ENCODE measurements around the gene PLPP4. TPM values are rescaled to one million over a fixed set of nuclear protein-coding genes. Genes with fewer than 3 reads are reported as not detected.

PLPP4 gene
- total and polyA plus RNA-seq, 2 of the 13 experiments (the other 11 are each of a cell fraction or from before 2014, with no cell fraction given) = not detected

- ATAC-seq = no peak
- no peak for DNase-seq (ENCODE audit: low spot score)
- no peak overlapping the region for H3K4me2 ChIP-seq (ENCODE audit: low read depth, low read length)
- H3K9ac ChIP-seq (ENCODE audit: insufficient read depth, low read depth, low read length) = no peak overlapping the region
- H4K20me1 ChIP-seq (ENCODE audit: insufficient read depth, low read length) = no peaks in the 10 kb centered on the region
- ChIA-PET CTCF (ENCODE audit: low intra/inter-chr PET ratio, low total read pairs) (no interaction called here), POLR2A (no interaction called here)
- H2AFZ ChIP-seq (ENCODE audit: low read length) = no peak overlapping the region
- in situ Hi-C loops (cut with HindIII; ENCODE audit: extremely low pct_ligation_motif_present, low pct_unique_long_range_greater_than_20kb) (no loop called here), intact Hi-C loops (cut with micrococcal nuclease; ENCODE audit: unreplicated experiment) (no loop called here)
- H3K27me3 ChIP-seq (ENCODE audit: control insufficient read depth in 1 of 2, insufficient read depth in 2 of 2, low read length in 2 of 2) = no peaks in the 10 kb centered on the region; a peak in 2 of 5 replicates
- H3K9me3 ChIP-seq (ENCODE audit: low read length) = no peaks in the 10 kb centered on the region
- no peaks in the 10 kb centered on the region for H3K79me2 ChIP-seq (ENCODE audit: insufficient read depth, low read length)
- H3K27ac ChIP-seq (ENCODE audit: extremely low read length, insufficient read depth, low read length) = no peak overlapping the region
- no peak for FAIRE-seq
- WGBS (ENCODE audit: low lambda C conversion rate) = 0% methylated on average over 1 of the region's 3 CpGs
- no peak overlapping the region for H3K4me3 ChIP-seq (replicated peaks in 1 of 3; ENCODE audit: insufficient read depth in 1 of 3, low read depth in 2 of 3, low read length in 3 of 3)
- no peaks in the 10 kb centered on the region for H3K4me1 ChIP-seq (ENCODE audit: insufficient read depth, low read length)
- H3K36me3 ChIP-seq (replicated peaks in 1 of 2; ENCODE audit: control insufficient read depth in 1 of 2, insufficient read depth in 2 of 2, low read length in 2 of 2) = no peaks in the 10 kb centered on the region
- TF ChIP-seq ZBTB7B (CRISPR knock-in tag; IDR thresholded peaks at IDR 0.05) = no peak
- TF ChIP-seq TEAD2 (CRISPR knock-in tag; IDR thresholded peaks at IDR 0.05) = no peak
- no TSS peak for BruUV-seq (replicated peaks)
Observed at GRCh38 chr10:120477743-120478141, 20.7 kb downstream of the PLPP4 start.

GRCh38 chr10:120478386-120478785 lies 21.4 kb downstream of the PLPP4 start:
- no peaks in the 10 kb centered on the region for H3K9me3 ChIP-seq (ENCODE audit: low read length)
- POLR2A ChIA-PET = no interaction called here
- DNase-seq (ENCODE audit: low spot score) (no peak), FAIRE-seq (no peak), ATAC-seq (no peak)
- no peaks in the 10 kb centered on the region; a peak in 2 of 5 replicates for H3K27me3 ChIP-seq (ENCODE audit: control insufficient read depth in 1 of 2, insufficient read depth in 2 of 2, low read length in 2 of 2)
- no peak overlapping the region for H3K4me3 ChIP-seq (replicated peaks in 1 of 3; ENCODE audit: insufficient read depth in 1 of 3, low read depth in 2 of 3, low read length in 3 of 3)
- no peak overlapping the region for H2AFZ ChIP-seq (ENCODE audit: low read length)
- H4K20me1 ChIP-seq (ENCODE audit: insufficient read depth, low read length) = no peaks in the 10 kb centered on the region
- H3K4me2 ChIP-seq (ENCODE audit: low read depth, low read length) = no peak overlapping the region
- no peaks in the 10 kb centered on the region for H3K79me2 ChIP-seq (ENCODE audit: insufficient read depth, low read length)
- in situ Hi-C loops (cut with HindIII; ENCODE audit: extremely low pct_ligation_motif_present, low pct_unique_long_range_greater_than_20kb) (no loop called here), intact Hi-C loops (cut with micrococcal nuclease; ENCODE audit: unreplicated experiment) (no loop called here)
- H3K4me1 ChIP-seq (ENCODE audit: insufficient read depth, low read length) = no peaks in the 10 kb centered on the region
- H3K9ac ChIP-seq (ENCODE audit: insufficient read depth, low read depth, low read length) = no peak overlapping the region
- no TSS peak for BruUV-seq (replicated peaks)
- H3K27ac ChIP-seq (ENCODE audit: extremely low read length, insufficient read depth, low read length) = no peak overlapping the region
- TF ChIP-seq KLF12 (CRISPR knock-in tag; IDR thresholded peaks at IDR 0.05; ENCODE audit: borderline replicate concordance) (no peak), TCF7L2 (IDR thresholded peaks at IDR 0.05; ENCODE audit: low read depth, low read length) (no peak), TEAD3 (CRISPR knock-in tag; optimal IDR thresholded peaks at IDR 0.05; ENCODE audit: borderline replicate concordance) (no peak), MXD3 (CRISPR knock-in tag; IDR thresholded peaks at IDR 0.05) (no peak), SP140L (CRISPR knock-in tag; IDR thresholded peaks at IDR 0.05; ENCODE audit: borderline replicate concordance) (no peak), ZNF543 (CRISPR knock-in tag; IDR thresholded peaks at IDR 0.05) (no peak), MED13 (CRISPR knock-in tag; IDR thresholded peaks at IDR 0.05) (no peak), TARDBP (CRISPR knock-in tag; IDR thresholded peaks at IDR 0.05) (no peak), ZFP36L1 (CRISPR knock-in tag; IDR thresholded peaks at IDR 0.05) (no peak), ZNF496 (CRISPR knock-in tag; IDR thresholded peaks at IDR 0.05; ENCODE audit: insufficient replicate concordance) (no peak), FOXP4 (CRISPR knock-in tag; IDR thresholded peaks at IDR 0.05) (no peak)
- CTCF ChIA-PET (ENCODE audit: low intra/inter-chr PET ratio, low total read pairs) = no interaction called here
- no peaks in the 10 kb centered on the region for H3K36me3 ChIP-seq (replicated peaks in 1 of 2; ENCODE audit: control insufficient read depth in 1 of 2, insufficient read depth in 2 of 2, low read length in 2 of 2)

Data from HepG2 (cell line).